SK-N-SH (cell line): Measurements from ENCODE around the gene E4F1. TPM values are rescaled to one million over a fixed set of nuclear protein-coding genes. Genes with fewer than 3 reads are reported as not detected.

Experiments
- CTCF ChIA-PET: fragments of 300-600, 350-600 bp; formaldehyde crosslinking; extraction: SDS; loops from one replicate; lab custom pipeline; 2021; lab: Yijun Ruan, JAX
- POLR2A ChIA-PET: fragments of 350-600 bp; sonication (Branson Sonifier 250); formaldehyde crosslinking; extraction: SDS; loops from one replicate; lab custom pipeline; 2020; ENCODE audit warnings: antibody characterized with exemption, inconsistent platforms; lab: Yijun Ruan, JAX
- DNase-seq: peaks from one replicate; pipeline ENCODE4 v3.0.0; 2012
- H2AFZ ChIP-seq: fragments of 200-600 bp; sonication (generic); 2 replicates; pipeline ENCODE4 v1.8.1; 2016; ENCODE audit warnings: antibody characterized with exemption, mild to moderate bottlenecking, low read depth
- H3F3A ChIP-seq: fragments of 200-600 bp; sonication (generic); replicated peaks from 2 replicates; pipeline ENCODE3; 2016; ENCODE audit warnings: antibody characterized with exemption, mild to moderate bottlenecking; ENCODE audit not compliant: insufficient read depth
- H3K27ac ChIP-seq, 2 experiments: fragments of 200-500 bp in 1 of 2; fragments of 200-600 bp in 1 of 2; sonication (Bioruptor generic) in 1 of 2; sonication (generic), shearing (Covaris generic) in 1 of 2; 2 replicates each; pipeline versions ENCODE4 v1.5.1 to v1.6.1; 2014 to 2016; ENCODE audit warnings: low read depth in 2 of 2, inconsistent platforms in 1 of 2, low read length in 1 of 2, mild to moderate bottlenecking in 1 of 2, mixed read lengths in 1 of 2
- H3K27me3 ChIP-seq: fragments of 200-600 bp; sonication (generic), shearing (Covaris generic); 2 replicates; pipeline ENCODE4 v1.6.1; 2016; ENCODE audit warnings: mixed run types; ENCODE audit not compliant: insufficient read depth
- H3K36me3 ChIP-seq, 2 experiments: fragments of 200-500 bp in 1 of 2; fragments of 200-600 bp in 1 of 2; sonication (Bioruptor generic) in 1 of 2; sonication (generic) in 1 of 2; replicated peaks in 1 of 2; 2 replicates each; pipeline versions ENCODE3 to v1.5.1; 2014 to 2016; ENCODE audit warnings: low read length in 1 of 2, mild to moderate bottlenecking in 1 of 2; ENCODE audit not compliant: insufficient read depth in 2 of 2, control insufficient read depth in 1 of 2
- H3K4me1 ChIP-seq, 2 experiments: fragments of 200-500 bp in 1 of 2; fragments of 200-600 bp in 1 of 2; sonication (Bioruptor generic) in 1 of 2; sonication (generic), shearing (Covaris generic) in 1 of 2; 2 replicates each; pipeline versions ENCODE4 v1.5.1 to v1.6.1; 2014 to 2016; ENCODE audit warnings: low read depth in 1 of 2, low read length in 1 of 2, mixed run types in 1 of 2; ENCODE audit not compliant: insufficient read depth in 2 of 2, control insufficient read depth in 1 of 2
- H3K4me2 ChIP-seq: fragments of 200-600 bp; sonication (generic), shearing (Covaris generic); 2 replicates; pipeline ENCODE4 v1.6.1; 2017; ENCODE audit warnings: mixed run types
- H3K4me3 ChIP-seq, 2 experiments: fragments of 200-500 bp in 1 of 2; fragments of 200-600 bp in 1 of 2; sonication (Bioruptor generic) in 1 of 2; sonication (generic), shearing (Covaris generic) in 1 of 2; 2 replicates each; pipeline versions ENCODE4 v1.5.1 to v1.8.1; 2014 to 2016; ENCODE audit warnings: low read depth in 2 of 2, inconsistent platforms in 1 of 2, low read length in 1 of 2, mild to moderate bottlenecking in 1 of 2, mixed read lengths in 1 of 2, moderate library complexity in 1 of 2
- H3K79me2 ChIP-seq: fragments of 200-600 bp; sonication (generic); 2 replicates; pipeline ENCODE4 v1.8.1; 2017; ENCODE audit warnings: mild to moderate bottlenecking; ENCODE audit not compliant: insufficient read depth
- H3K9ac ChIP-seq: fragments of 200-600 bp; sonication (generic); 2 replicates; pipeline ENCODE4 v1.6.1; 2017; ENCODE audit warnings: mixed run types
- H3K9me2 ChIP-seq: fragments of 200-600 bp; sonication (generic); 2 replicates; pipeline ENCODE4 v1.6.1; 2017; ENCODE audit warnings: mixed run types
- H3K9me3 ChIP-seq: fragments of 200-600 bp; sonication (generic); 2 replicates; pipeline ENCODE4 v1.6.1; 2017; ENCODE audit warnings: mixed run types, mild to moderate bottlenecking, moderate library complexity
- H4K20me1 ChIP-seq: fragments of 200-600 bp; sonication (generic); 2 replicates; pipeline ENCODE4 v1.6.1; 2017; ENCODE audit warnings: mild to moderate bottlenecking, mixed run types; ENCODE audit not compliant: insufficient read depth
- CTCF ChIP-seq: fragments of 200-600 bp; sonication (generic); IDR thresholded peaks from 2 replicates; pipeline ENCODE4 v1.6.1; 2017; ENCODE audit warnings: antibody characterized with exemption, mild to moderate bottlenecking, moderate library complexity
- ELF1 ChIP-seq: IDR thresholded peaks from 2 replicates; pipeline ENCODE4 v1.4.0; 2012
- EZH2phosphoT487 ChIP-seq: fragments of 200-600 bp; sonication (generic); IDR thresholded peaks from 2 replicates; pipeline ENCODE4 v1.6.1; 2017; ENCODE audit warnings: low read depth, mixed run types, mild to moderate bottlenecking, antibody characterized with exemption, moderate library complexity, borderline replicate concordance
- GABPA ChIP-seq: IDR thresholded peaks from 2 replicates; pipeline ENCODE4 v1.4.0; 2012; ENCODE audit warnings: low read depth, mild to moderate bottlenecking
- GATA2 ChIP-seq: sonication (generic); formaldehyde crosslinking; IDR thresholded peaks from 2 replicates; pipeline ENCODE4 v1.5.0; 2020; ENCODE audit warnings: mild to moderate bottlenecking, missing genetic modification reagents
- JUND ChIP-seq: IDR thresholded peaks from 2 replicates; pipeline ENCODE4 v1.4.0; 2012
- MEF2A ChIP-seq: IDR thresholded peaks from 2 replicates; pipeline ENCODE4 v1.4.0; 2012; ENCODE audit warnings: low read depth, borderline replicate concordance
- NRF1 ChIP-seq: IDR thresholded peaks from 2 replicates; pipeline ENCODE4 v1.6.1; 2012; ENCODE audit warnings: low read depth, mild to moderate bottlenecking, low read length
- RAD21 ChIP-seq: IDR thresholded peaks from 2 replicates; pipeline ENCODE4 v1.6.1; 2012; ENCODE audit warnings: mild to moderate bottlenecking, low read length
- REST ChIP-seq: IDR thresholded peaks from 2 replicates; pipeline ENCODE4 v1.6.1; 2012; ENCODE audit warnings: mild to moderate bottlenecking, low read depth, low read length, moderate library complexity
- SMC3 ChIP-seq: IDR thresholded peaks from 2 replicates; pipeline ENCODE4 v1.6.1; 2012; ENCODE audit warnings: low read depth, low read length, improper control_type of control experiment
- TEAD4 ChIP-seq: IDR thresholded peaks from 2 replicates; pipeline ENCODE4 v1.4.0; 2012; ENCODE audit warnings: mild to moderate bottlenecking, borderline replicate concordance; ENCODE audit not compliant: insufficient read depth
- USF2 ChIP-seq: fragments of 150-350 bp; IDR thresholded peaks from 2 replicates; pipeline ENCODE4 v1.6.1; 2017; ENCODE audit warnings: antibody characterized with exemption, low read length, low read depth, borderline replicate concordance
- YY1 ChIP-seq: IDR thresholded peaks from 2 replicates; pipeline ENCODE4 v1.4.0; 2012; ENCODE audit warnings: low read depth, mild to moderate bottlenecking
- ZBTB33 ChIP-seq: IDR thresholded peaks from 2 replicates; pipeline ENCODE4 v1.4.0; 2012; ENCODE audit warnings: low read depth, borderline replicate concordance
- WGBS: methylation state at CpG from one replicate; pipeline ENCODE4 v1.1.6; 2017; ENCODE audit warnings: low lambda C conversion rate; 5-methylcytosine and 5-hydroxymethylcytosine counted together
- polyA plus RNA-seq, 3 experiments: library from polyadenylated mRNA; depleted of rRNA; stranded (reverse); fragments of >200 nt; gene quantifications; 2 replicates each; pipeline ENCODE4 v1.2.3, GENCODE V29; 2012

Gene E4F1
- polyA plus RNA-seq, 1 of the 3 experiments (the other 2 are of a cell fraction): 33.0 TPM

- Histone ChIP-seq H3K9me2 (no peaks in the 10 kb centered on the region), H3K4me2 (no peak overlapping the region), H3K79me2 (no peaks in the 10 kb centered on the region), H2AFZ (no peak overlapping the region), H3K4me1 (no peaks in the 10 kb centered on the region), H3K27ac (no peak overlapping the region), H3K9ac (no peak overlapping the region), H3K4me3 (no peak overlapping the region), H4K20me1 (no peaks in the 10 kb centered on the region), H3K27me3 (no peaks in the 10 kb centered on the region), H3K36me3 (peaks cover 0 to 2% of the 10 kb centered on the region in 2 experiments), H3F3A (no peaks in the 10 kb centered on the region), H3K9me3 (no peaks in the 10 kb centered on the region)
- TF ChIP-seq EZH2phosphoT487: no peak
- TF ChIP-seq USF2: no peak
- TF ChIP-seq TEAD4: no peak
- no peak for TF ChIP-seq GATA2 (CRISPR knock-in tag)
- TF ChIP-seq SMC3: no peak
- no peak for TF ChIP-seq REST
- no peak for TF ChIP-seq YY1
- no peak for TF ChIP-seq MEF2A
- TF ChIP-seq NRF1: no peak
- TF ChIP-seq JUND: no peak
- no peak for TF ChIP-seq ELF1
- TF ChIP-seq RAD21: no peak
- no peak for TF ChIP-seq GABPA
- TF ChIP-seq CTCF: no peak
- no peak for TF ChIP-seq ZBTB33
- 95% methylated on average over 22 of the region's 30 CpGs for WGBS
- ChIA-PET CTCF (interaction anchor here (3.9 kb wide), 1 partner anchor 12 kb away, joined by 19 read pairs; the partner anchor contains the start of gene CASKIN1), POLR2A (interaction anchor here (0.6 to 1.3 kb wide), 3 partner anchors 11 to 68 kb away, joined by 3 to 5 read pairs (median 4); partner anchors contain the start of gene TRAF7)
- DNase-seq: no peak
Observed at GRCh38 chr16:2183671-2184070, 39.7 kb upstream of the E4F1 start.
